AG04450 (cell line): Measurements from ENCODE around the gene PARD3. TPM values are rescaled to one million over a fixed set of nuclear protein-coding genes. Genes with fewer than 3 reads are reported as not detected.

Source experiments
- CTCF ChIA-PET: fragments of 300-600, 350-600 bp; formaldehyde crosslinking; extraction: SDS; loops from one replicate; lab custom pipeline; 2022; ENCODE audit warnings: antibody characterized with exemption, inconsistent platforms; lab: Charles Lee
- POLR2A ChIA-PET: fragments of 350-600 bp; formaldehyde crosslinking; extraction: SDS; loops from one replicate; lab custom pipeline; 2021; ENCODE audit warnings: antibody characterized with exemption, inconsistent platforms; lab: Yijun Ruan, JAX
- DNase-seq: peaks from one replicate; pipeline ENCODE4 v3.0.0-alpha.2; 2011; ENCODE audit warnings: low read depth, low spot score
- H3K27ac ChIP-seq: one replicate; pipeline ENCODE4 v1.5.1; 2012; ENCODE audit warnings: low read depth, low read length, control low read depth
- H3K27me3 ChIP-seq: one replicate; pipeline ENCODE4 v1.6.0; 2012; ENCODE audit warnings: low read length; ENCODE audit not compliant: control insufficient read depth, insufficient read depth
- H3K4me3 ChIP-seq: 2 replicates; pipeline ENCODE4 v1.5.1; 2011; ENCODE audit warnings: mild to moderate bottlenecking, low read depth, low read length, control low read depth
- H3K9me3 ChIP-seq: 2 replicates; pipeline ENCODE4 v1.5.1; 2012; ENCODE audit warnings: low read length; ENCODE audit not compliant: control insufficient read depth, insufficient read depth
- CTCF ChIP-seq: IDR thresholded peaks from 2 replicates; pipeline ENCODE4 v1.5.1; 2011; ENCODE audit warnings: low read depth, low read length, control low read depth, inconsistent platforms
- polyA plus RNA-seq: library from polyadenylated mRNA; depleted of rRNA; stranded (reverse); fragments of >200 nt; gene quantifications from 2 replicates; pipeline ENCODE4 v1.2.3, GENCODE V29; 2011

PARD3 gene
- polyA plus RNA-seq, 1 experiment = 43.1 TPM

GRCh38 chr10:34762603-34763299 lies 52.3 kb downstream of the PARD3 start:
- DNase-seq = no peak
- Histone ChIP-seq H3K4me3 (no peak overlapping the region), H3K27ac (no peak overlapping the region), H3K9me3 (no peaks in the 10 kb centered on the region), H3K27me3 (no peaks in the 10 kb centered on the region)
- ChIA-PET POLR2A (no interaction called here), CTCF (no interaction called here)
- no peak for TF ChIP-seq CTCF

- POLR2A ChIA-PET = no interaction called here
- no peak overlapping the region for H3K4me3 ChIP-seq
- no peak for TF ChIP-seq CTCF
These were observed 52.9 kb downstream of the PARD3 start for GRCh38 chr10:34762156-34762555.

GRCh38 chr10:34761453-34761852 lies 53.6 kb downstream of the PARD3 start:
- Histone ChIP-seq H3K4me3 (no peak overlapping the region), H3K9me3 (no peaks in the 10 kb centered on the region), H3K27me3 (no peaks in the 10 kb centered on the region), H3K27ac (no peak overlapping the region)
- DNase-seq = no peak
- no peak for TF ChIP-seq CTCF
- CTCF ChIA-PET = no interaction called here
- POLR2A ChIA-PET = no interaction called here

More at GRCh38 chr10:34762156-34762555, 52.9 kb downstream of the PARD3 start:
- H3K9me3 ChIP-seq = no peaks in the 10 kb centered on the region
- CTCF ChIA-PET = no interaction called here
- no peak for DNase-seq
- H3K27me3 ChIP-seq = no peaks in the 10 kb centered on the region
- H3K27ac ChIP-seq = no peak overlapping the region

GRCh38 chr10:34760606-34761005 lies 54.5 kb downstream of the PARD3 start:
- no peak for TF ChIP-seq CTCF
- no peak for DNase-seq
- Histone ChIP-seq H3K4me3 (no peak overlapping the region), H3K27ac (no peak overlapping the region), H3K27me3 (no peaks in the 10 kb centered on the region), H3K9me3 (no peaks in the 10 kb centered on the region)
- ChIA-PET CTCF (no interaction called here), POLR2A (no interaction called here)

- ChIA-PET POLR2A (no interaction called here), CTCF (no interaction called here)
- DNase-seq = no peak
- no peak for TF ChIP-seq CTCF
- Histone ChIP-seq H3K27ac (no peak overlapping the region), H3K9me3 (no peaks in the 10 kb centered on the region), H3K4me3 (no peak overlapping the region), H3K27me3 (no peaks in the 10 kb centered on the region)
These were observed 55.3 kb downstream of the PARD3 start for GRCh38 chr10:34759837-34760215.
